ENCODE results near the gene ZBTB7C. TPM values are rescaled to one million over a fixed set of nuclear protein-coding genes. Genes with fewer than 3 reads are reported as not detected.

ZBTB7C gene
- total RNA-seq, 3 donors from 2014 or later: 5.6 to 26.5 (median 6.1) TPM

DNA sequence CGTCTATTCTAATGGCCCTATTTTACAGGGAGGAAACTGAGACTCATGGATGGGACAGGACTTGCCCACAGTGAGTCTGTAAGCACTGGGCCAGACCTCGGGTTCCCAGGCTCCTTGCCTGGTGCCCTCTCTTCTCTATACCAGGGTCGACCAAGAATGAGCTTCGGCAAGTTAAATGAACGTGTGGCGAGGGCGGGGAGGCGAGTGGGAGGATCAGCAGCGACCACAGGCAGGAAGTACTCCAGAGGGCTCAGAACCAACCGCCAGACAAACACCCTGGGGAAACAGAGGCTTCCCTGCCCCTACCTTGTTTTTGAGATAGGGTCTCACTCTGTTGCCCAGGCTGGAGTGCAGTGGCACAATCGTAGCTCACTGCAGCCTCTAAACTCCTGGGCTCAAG is 301.0 kb downstream of the ZBTB7C start:
- no peaks in the 10 kb centered on the region for H3K9me3 ChIP-seq
- intact Hi-C loops (cut with DNase I; ENCODE audit: low total_unique reads): no loop called here
- H3K27me3 ChIP-seq: no peaks in the 10 kb centered on the region
- no peaks in the 10 kb centered on the region for H3K36me3 ChIP-seq
- DNase-seq (ENCODE audit: low spot score in 2 of 2): no peak
- TF ChIP-seq POLR2A (IDR thresholded peaks at IDR 0.05) (no peak), CTCF (IDR thresholded peaks at IDR 0.05) (no peak), POLR2AphosphoS5 (IDR thresholded peaks at IDR 0.05) (no peak)
- no peak overlapping the region for H3K4me3 ChIP-seq
- no peaks in the 10 kb centered on the region for H3K4me1 ChIP-seq
- H3K27ac ChIP-seq: peak overlapping the region in 1 of 2 donors; percentile 84

DNA sequence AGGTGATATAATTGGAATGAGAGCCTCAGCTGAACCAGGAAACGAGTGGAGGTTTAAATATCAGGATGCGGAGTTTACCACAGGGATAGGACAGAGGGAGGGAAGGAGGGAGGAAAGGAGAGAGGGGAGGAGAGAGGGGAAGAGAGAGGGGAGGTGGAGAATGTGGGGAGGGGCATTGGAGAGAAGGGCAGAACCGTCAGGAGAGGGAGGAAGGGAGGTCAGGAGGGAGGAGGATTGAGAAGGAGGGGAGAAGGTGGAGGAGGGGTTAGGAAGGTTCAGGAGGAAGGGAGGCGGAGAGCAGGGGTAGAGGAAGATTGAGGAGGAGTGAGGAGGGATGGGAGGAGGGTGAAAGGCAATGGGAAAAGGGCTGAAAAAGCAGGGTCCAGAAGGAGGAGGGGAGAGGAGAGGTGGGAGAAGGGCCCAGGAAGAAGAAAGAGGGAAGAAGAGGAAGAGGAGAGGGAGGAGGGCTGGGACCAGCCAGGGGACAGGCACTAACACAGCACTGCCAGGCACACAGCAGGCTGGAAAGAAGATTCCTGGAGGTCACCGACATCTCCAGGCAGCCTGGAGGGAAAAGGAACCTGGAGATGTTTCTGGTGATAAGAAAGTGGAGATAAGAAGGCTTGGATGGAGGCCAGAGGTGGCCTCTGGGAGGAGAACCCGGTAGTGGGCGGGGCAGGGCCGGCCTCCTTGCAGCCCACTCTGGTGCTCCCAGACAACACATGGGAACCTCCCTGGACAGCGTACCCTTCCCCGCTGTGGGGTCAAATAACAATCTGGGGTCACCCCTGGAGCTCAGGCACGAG is 302.0 kb downstream of the ZBTB7C start:
- Histone ChIP-seq H3K36me3 (no peaks in the 10 kb centered on the region), H3K4me3 (no peak overlapping the region), H3K27me3 (no peaks in the 10 kb centered on the region), H3K4me1 (no peaks in the 10 kb centered on the region), H3K9me3 (no peaks in the 10 kb centered on the region), H3K27ac (peak overlapping the region; percentile 25 to 84)
- TF ChIP-seq POLR2A (IDR thresholded peaks at IDR 0.05) (no peak), CTCF (IDR thresholded peaks at IDR 0.05) (no peak), POLR2AphosphoS5 (IDR thresholded peaks at IDR 0.05) (no peak)
- DNase-seq (ENCODE audit: low spot score in 2 of 2): no peak
- intact Hi-C loops (cut with DNase I; ENCODE audit: low total_unique reads): no loop called here

DNA sequence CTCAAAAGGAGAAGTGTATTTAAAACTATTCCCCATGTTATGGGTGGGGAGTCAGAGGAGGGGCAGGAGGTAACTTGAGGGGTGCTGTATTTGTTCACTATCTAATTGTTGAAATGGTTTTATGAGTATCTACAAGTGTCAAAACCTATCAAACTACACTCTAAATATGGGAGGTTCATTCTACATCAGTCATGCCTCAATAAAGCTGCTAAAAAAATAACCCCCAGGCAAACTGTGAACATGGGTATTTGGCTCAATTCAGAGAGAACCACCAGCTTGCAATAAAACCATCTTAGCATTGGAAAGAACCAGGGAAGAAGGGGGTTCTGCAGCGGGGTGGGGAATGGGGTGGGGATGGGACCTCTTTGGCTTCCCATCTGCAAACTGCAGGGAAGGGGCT is 302.7 kb downstream of the ZBTB7C start:
- Histone ChIP-seq H3K36me3 (no peaks in the 10 kb centered on the region), H3K4me1 (no peaks in the 10 kb centered on the region), H3K4me3 (no peak overlapping the region), H3K9me3 (no peaks in the 10 kb centered on the region), H3K27ac (peak overlapping the region; percentile 25 to 84), H3K27me3 (no peaks in the 10 kb centered on the region)
- TF ChIP-seq POLR2AphosphoS5 (IDR thresholded peaks at IDR 0.05) (no peak), POLR2A (IDR thresholded peaks at IDR 0.05) (no peak), CTCF (IDR thresholded peaks at IDR 0.05) (no peak)
- intact Hi-C loops (cut with DNase I; ENCODE audit: low total_unique reads): no loop called here
- DNase-seq (ENCODE audit: low spot score in 2 of 2): no peak

DNA sequence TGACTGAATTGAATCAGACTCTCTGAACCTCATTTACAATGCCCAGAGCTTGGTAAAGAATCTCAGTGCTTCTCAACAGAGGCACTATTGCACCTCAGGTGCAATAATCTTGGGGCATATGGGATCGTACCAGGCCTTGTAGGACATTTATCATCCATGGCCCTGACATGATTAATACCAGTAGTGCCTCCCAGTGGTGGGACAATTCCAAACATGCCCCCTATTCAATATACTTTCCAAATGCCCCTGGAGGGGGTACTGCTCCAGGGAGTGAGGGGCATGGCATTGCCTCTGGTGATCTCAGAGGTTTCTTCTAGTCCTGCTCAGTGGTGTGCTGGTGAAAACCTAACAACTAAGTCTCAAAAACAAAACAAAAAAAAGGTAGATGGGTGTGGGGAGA is 303.9 kb downstream of the ZBTB7C start:
- TF ChIP-seq POLR2AphosphoS5 (IDR thresholded peaks at IDR 0.05) (no peak), POLR2A (IDR thresholded peaks at IDR 0.05) (no peak), CTCF (IDR thresholded peaks at IDR 0.05) (no peak)
- H3K27ac ChIP-seq: no peak overlapping the region
- H3K4me3 ChIP-seq: no peak overlapping the region
- intact Hi-C loops (cut with DNase I; ENCODE audit: low total_unique reads): no loop called here
- no peaks in the 10 kb centered on the region for H3K9me3 ChIP-seq
- DNase-seq (ENCODE audit: low spot score in 2 of 2): no peak
- no peaks in the 10 kb centered on the region for H3K36me3 ChIP-seq
- H3K27me3 ChIP-seq: no peaks in the 10 kb centered on the region
- H3K4me1 ChIP-seq: no peaks in the 10 kb centered on the region

DNA sequence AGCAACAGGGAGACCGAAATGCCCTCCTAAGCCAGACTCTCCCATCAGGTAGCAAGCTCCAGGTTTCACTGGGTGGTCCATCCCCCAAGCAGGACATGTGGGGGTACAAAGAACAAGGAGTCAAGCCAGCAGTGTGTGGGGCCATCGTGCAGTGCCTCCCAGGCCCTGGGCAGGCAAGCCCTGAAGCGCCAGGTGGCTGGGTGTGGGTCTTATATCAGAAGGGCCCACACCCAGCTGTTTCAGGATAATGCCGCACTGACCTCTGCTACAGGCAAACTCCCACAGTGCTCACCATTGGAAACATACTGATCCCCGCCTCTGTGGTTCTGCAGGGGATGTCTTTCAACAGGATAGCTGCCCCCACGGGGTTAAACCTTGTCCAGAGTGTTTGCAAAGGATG is 304.5 kb downstream of the ZBTB7C start:
- H3K27ac ChIP-seq: no peak overlapping the region
- no peak for DNase-seq (ENCODE audit: low spot score in 2 of 2)
- TF ChIP-seq POLR2A (IDR thresholded peaks at IDR 0.05) (no peak), POLR2AphosphoS5 (IDR thresholded peaks at IDR 0.05) (no peak), CTCF (IDR thresholded peaks at IDR 0.05) (no peak)
- no peaks in the 10 kb centered on the region for H3K27me3 ChIP-seq
- H3K9me3 ChIP-seq: no peaks in the 10 kb centered on the region
- no peaks in the 10 kb centered on the region for H3K4me1 ChIP-seq
- intact Hi-C loops (cut with DNase I; ENCODE audit: low total_unique reads): no loop called here
- no peak overlapping the region for H3K4me3 ChIP-seq
- no peaks in the 10 kb centered on the region for H3K36me3 ChIP-seq
